Measurements from ENCODE around the gene CTXN1. TPM values are rescaled to one million over a fixed set of nuclear protein-coding genes. Genes with fewer than 3 reads are reported as not detected.

The CTXN1 gene
- total RNA-seq, 1 experiment from 2014 or later, result 5.2 TPM

DNA sequence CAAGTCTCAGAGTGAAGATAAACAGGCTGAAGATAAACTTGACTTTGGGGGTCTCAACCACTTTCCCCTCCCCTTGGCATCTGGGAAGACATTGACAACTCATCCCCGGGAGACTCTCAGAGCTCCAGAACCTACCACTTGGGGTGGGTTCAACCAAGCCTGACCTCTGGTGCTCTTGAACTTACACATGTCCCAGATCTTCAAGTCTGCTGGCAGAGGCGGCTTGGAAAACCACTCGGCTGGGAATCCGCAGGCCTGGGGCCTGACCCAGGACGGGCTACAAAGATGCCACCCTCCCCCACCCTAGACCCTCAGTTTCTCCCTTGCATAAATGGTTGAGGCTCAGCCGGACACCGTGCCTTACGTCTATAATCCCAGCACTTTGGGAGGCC, 37.1 kb downstream of the CTXN1 start:
- TF ChIP-seq, protein P1, sequence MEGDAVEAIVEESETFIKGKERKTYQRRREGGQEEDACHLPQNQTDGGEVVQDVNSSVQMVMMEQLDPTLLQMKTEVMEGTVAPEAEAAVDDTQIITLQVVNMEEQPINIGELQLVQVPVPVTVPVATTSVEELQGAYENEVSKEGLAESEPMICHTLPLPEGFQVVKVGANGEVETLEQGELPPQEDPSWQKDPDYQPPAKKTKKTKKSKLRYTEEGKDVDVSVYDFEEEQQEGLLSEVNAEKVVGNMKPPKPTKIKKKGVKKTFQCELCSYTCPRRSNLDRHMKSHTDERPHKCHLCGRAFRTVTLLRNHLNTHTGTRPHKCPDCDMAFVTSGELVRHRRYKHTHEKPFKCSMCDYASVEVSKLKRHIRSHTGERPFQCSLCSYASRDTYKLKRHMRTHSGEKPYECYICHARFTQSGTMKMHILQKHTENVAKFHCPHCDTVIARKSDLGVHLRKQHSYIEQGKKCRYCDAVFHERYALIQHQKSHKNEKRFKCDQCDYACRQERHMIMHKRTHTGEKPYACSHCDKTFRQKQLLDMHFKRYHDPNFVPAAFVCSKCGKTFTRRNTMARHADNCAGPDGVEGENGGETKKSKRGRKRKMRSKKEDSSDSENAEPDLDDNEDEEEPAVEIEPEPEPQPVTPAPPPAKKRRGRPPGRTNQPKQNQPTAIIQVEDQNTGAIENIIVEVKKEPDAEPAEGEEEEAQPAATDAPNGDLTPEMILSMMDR (IDR thresholded peaks at IDR 0.05; ENCODE audit: unreplicated experiment), result no peak
- BruUV-seq (replicated peaks), result TSS peak; percentile 75
- ChIA-PET POLR2A (interaction anchor here (0.7 to 4.1 kb wide), 6 partner anchors 8 to 40 kb away, joined by 3 to 53 read pairs (median 7); partner anchors contain the start of gene MAP2K7), CTCF (interaction anchor here (0.5 to 2.1 kb wide), 5 partner anchors 15 to 362 kb away, joined by 3 to 8 read pairs (median 3); partner anchors contain the start of gene MAP2K7)
- H3K9me3 Mint-ChIP-seq (ENCODE audit: unreplicated experiment), result no peaks in the 10 kb centered on the region
- H3K27me3 Mint-ChIP-seq (ENCODE audit: insufficient read depth, unreplicated experiment), result no peaks in the 10 kb centered on the region
- intact Hi-C loops (cut with micrococcal nuclease), result no loop called here
- H3K27ac Mint-ChIP-seq (ENCODE audit: low read depth, unreplicated experiment), result no peak overlapping the region
- no peak for DNase-seq (ENCODE audit: unreplicated experiment)
- peak overlapping the region; percentile 72 for H3K4me3 Mint-ChIP-seq (ENCODE audit: unreplicated experiment)
- no peaks in the 10 kb centered on the region for H3K36me3 Mint-ChIP-seq (ENCODE audit: insufficient read depth, unreplicated experiment)
- peaks cover 6% of the 10 kb centered on the region for H3K4me1 Mint-ChIP-seq (ENCODE audit: insufficient read depth, unreplicated experiment)

DNA sequence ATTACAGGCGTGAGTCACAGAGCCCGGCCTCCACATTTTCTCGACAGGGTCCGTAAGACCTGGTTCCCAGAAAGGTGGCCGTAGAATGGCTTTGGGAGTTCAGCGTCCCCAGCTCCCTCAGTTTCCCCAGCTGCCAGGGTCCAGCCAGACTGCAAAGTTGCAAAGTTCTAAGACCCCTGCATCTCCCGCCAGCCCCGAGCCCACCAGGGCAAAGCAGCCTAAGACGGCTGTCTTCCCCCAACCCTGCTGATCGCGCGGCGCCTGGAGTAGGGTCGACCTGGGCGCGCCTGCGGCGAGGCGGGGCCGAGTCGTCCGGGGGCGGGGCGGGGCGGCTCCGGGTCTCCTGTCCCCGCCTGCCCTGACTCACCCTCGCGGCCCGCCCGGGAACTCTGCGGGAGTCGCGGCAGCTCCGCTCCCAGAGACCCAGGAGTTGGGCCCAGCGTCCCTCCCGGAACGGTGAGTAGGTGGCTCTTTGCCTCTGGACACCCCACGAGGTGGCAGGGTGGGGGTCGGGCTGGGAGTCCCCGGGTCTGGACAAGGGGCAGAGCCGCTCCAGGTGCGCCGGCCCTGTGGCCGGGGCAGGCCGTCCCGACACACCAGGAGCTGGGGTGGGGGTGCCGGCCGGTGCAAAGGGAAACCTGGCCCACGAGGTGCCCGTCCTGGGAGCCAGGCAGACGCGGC, 37.6 kb downstream of the CTXN1 start, which contains the start of gene LRRC8E:
Gene LRRC8E, plus strand, starts transcription at position 366 of the 681 bp plus-strand sequence. CDS start 7,094 bp downstream, outside the sequence.
- Mint-ChIP-seq H3K9me3 (ENCODE audit: unreplicated experiment) (no peaks in the 10 kb centered on the region), H3K4me3 (ENCODE audit: unreplicated experiment) (peak within 1 kb of the TSS; percentile 72)

DNA sequence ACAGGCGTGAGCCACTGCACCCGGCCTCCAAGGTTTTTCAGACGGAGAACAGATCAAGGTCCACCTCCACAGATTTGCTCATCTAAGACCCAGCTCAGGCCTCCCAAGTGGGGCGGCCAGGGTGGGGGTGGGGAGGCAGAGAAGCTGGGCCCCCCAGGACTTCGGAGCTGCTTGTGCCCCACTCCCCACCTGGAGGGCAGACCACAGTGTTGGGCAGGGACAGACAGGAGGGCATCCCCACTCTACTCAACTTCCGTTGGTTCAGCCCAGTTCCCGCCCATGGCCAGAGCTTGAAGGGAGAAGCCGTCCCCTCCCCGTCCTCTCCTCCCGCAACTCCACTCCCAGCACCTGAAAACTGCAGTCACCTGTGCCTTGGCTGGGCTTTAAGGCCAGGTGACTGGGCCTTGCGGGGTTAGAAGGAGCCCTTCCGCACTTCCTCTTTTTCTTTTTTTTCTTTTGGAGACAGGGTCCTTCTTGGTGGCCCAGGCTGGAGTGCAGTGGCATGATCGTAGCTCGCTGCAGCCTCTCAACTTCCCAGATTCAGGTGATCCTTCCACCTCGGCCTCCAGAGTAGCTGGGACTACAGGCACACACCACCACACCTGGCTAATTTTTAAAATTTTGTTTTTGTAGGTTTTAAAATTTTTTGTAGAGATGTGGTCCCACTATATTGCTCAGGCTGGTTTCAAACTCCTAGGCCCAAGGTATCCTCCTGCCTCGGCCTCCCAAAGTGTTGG, 38.4 kb downstream of the CTXN1 start:
- no peak overlapping the region for H3K4me3 Mint-ChIP-seq (ENCODE audit: unreplicated experiment)
- intact Hi-C loops (cut with micrococcal nuclease), result no loop called here
- H3K36me3 Mint-ChIP-seq (ENCODE audit: insufficient read depth, unreplicated experiment), result no peaks in the 10 kb centered on the region
- ChIA-PET CTCF (interaction anchor here (0.6 to 2.1 kb wide), 4 partner anchors 10 to 338 kb away, joined by 3 to 8 read pairs (median 6); no protein-coding TSS in a partner anchor), POLR2A (interaction anchor here (0.6 to 4.1 kb wide), 9 partner anchors 9 to 33 kb away, joined by 3 to 53 read pairs (median 6); partner anchors contain the start of gene MAP2K7)
- no peak for DNase-seq (ENCODE audit: unreplicated experiment)
- peaks cover 6% of the 10 kb centered on the region for H3K4me1 Mint-ChIP-seq (ENCODE audit: insufficient read depth, unreplicated experiment)
- no peak overlapping the region for H3K27ac Mint-ChIP-seq (ENCODE audit: low read depth, unreplicated experiment)
- BruUV-seq (replicated peaks), result no TSS peak
- no peaks in the 10 kb centered on the region for H3K27me3 Mint-ChIP-seq (ENCODE audit: insufficient read depth, unreplicated experiment)
- TF ChIP-seq, protein P1 (IDR thresholded peaks at IDR 0.05; ENCODE audit: unreplicated experiment), result no peak
- H3K9me3 Mint-ChIP-seq (ENCODE audit: unreplicated experiment), result no peaks in the 10 kb centered on the region

More for the DNA sequence above, 37.6 kb downstream of the CTXN1 start, which contains the start of gene LRRC8E:
- Mint-ChIP-seq H3K27me3 (ENCODE audit: insufficient read depth, unreplicated experiment) (no peaks in the 10 kb centered on the region), H3K36me3 (ENCODE audit: insufficient read depth, unreplicated experiment) (no peaks in the 10 kb centered on the region), H3K4me1 (ENCODE audit: insufficient read depth, unreplicated experiment) (peaks cover 6% of the 10 kb centered on the region), H3K27ac (ENCODE audit: low read depth, unreplicated experiment) (no peak within 1 kb of the TSS)
- intact Hi-C loops (cut with micrococcal nuclease), result no loop called here
- TF ChIP-seq, protein P1 (IDR thresholded peaks at IDR 0.05; ENCODE audit: unreplicated experiment), result no peak
- no TSS peak for BruUV-seq (replicated peaks)
- ChIA-PET CTCF (interaction anchor here (0.5 to 2.1 kb wide), 5 partner anchors 16 to 337 kb away, joined by 3 to 8 read pairs (median 3); partner anchors contain the start of gene MAP2K7), POLR2A (interaction anchor here (0.6 to 4.1 kb wide), 8 partner anchors 9 to 41 kb away, joined by 3 to 53 read pairs (median 6); partner anchors contain the start of gene MAP2K7)
- DNase-seq (ENCODE audit: unreplicated experiment), result peak; percentile 83

DNA sequence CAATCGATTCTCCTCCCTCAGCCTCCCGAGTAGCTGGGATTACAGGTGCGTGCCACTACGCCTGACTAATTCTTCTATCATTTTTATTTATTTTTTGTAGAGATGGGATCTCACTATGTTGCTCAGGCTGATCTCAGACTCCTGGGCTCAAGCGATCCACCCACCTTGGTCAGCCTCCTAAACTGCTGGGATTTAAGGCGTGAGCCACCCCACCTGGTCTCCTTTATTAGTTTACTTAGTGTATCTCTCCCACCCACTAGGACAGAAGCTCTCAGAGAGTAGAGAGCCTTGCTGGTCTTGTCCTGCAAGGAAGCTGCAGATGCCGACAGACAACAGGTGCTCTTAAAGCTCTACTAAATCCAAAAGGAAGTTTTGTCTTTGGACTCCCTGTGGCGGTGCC, 40.1 kb downstream of the CTXN1 start:
- Mint-ChIP-seq H3K36me3 (ENCODE audit: insufficient read depth, unreplicated experiment) (no peaks in the 10 kb centered on the region), H3K27me3 (ENCODE audit: insufficient read depth, unreplicated experiment) (no peaks in the 10 kb centered on the region), H3K4me3 (ENCODE audit: unreplicated experiment) (no peak overlapping the region), H3K9me3 (ENCODE audit: unreplicated experiment) (no peaks in the 10 kb centered on the region), H3K27ac (ENCODE audit: low read depth, unreplicated experiment) (no peak overlapping the region), H3K4me1 (ENCODE audit: insufficient read depth, unreplicated experiment) (peaks cover 6% of the 10 kb centered on the region)
- no TSS peak for BruUV-seq (replicated peaks)
- intact Hi-C loops (cut with micrococcal nuclease), result no loop called here
- ChIA-PET POLR2A (interaction anchor here (1.6 to 2.9 kb wide), 3 partner anchors 9 to 17 kb away, joined by 4 to 9 read pairs (median 4); no protein-coding TSS in a partner anchor), CTCF (interaction anchor here (1.3 kb wide), 1 partner anchor 16 kb away, joined by 8 read pairs; no protein-coding TSS in a partner anchor)
- TF ChIP-seq, protein P1 (IDR thresholded peaks at IDR 0.05; ENCODE audit: unreplicated experiment), result no peak
- DNase-seq (ENCODE audit: unreplicated experiment), result no peak

All from MCF 10A (cell line).